HEK293 (cell line): ENCODE measurements around the gene IGDCC3.
A peak's percentile ranks its signal among the peaks of the same experiment; 100 is the strongest.

ENCODE experiments used
- BCL11B ChIP-seq: fragments of 450-650 bp; formaldehyde crosslinking; IDR thresholded peaks from 2 replicates; pipeline ENCODE4 v1.5.1; 2016; ENCODE audit warnings: low read depth, missing biosample characterization, missing genetic modification characterization
- KLF1 ChIP-seq: fragments of 450-650 bp; formaldehyde crosslinking; IDR thresholded peaks from 2 replicates; pipeline ENCODE4 v1.5.1; 2016; ENCODE audit warnings: missing biosample characterization, missing genetic modification characterization
- KLF17 ChIP-seq: fragments of 450-650 bp; formaldehyde crosslinking; IDR thresholded peaks from 2 replicates; pipeline ENCODE4 v1.5.1; 2016; ENCODE audit warnings: missing biosample characterization, missing genetic modification characterization
- KLF8 ChIP-seq: fragments of 450-650 bp; formaldehyde crosslinking; IDR thresholded peaks from 2 replicates; pipeline ENCODE4 v1.5.1; 2016; ENCODE audit warnings: missing biosample characterization, missing genetic modification characterization
- KLF9 ChIP-seq: fragments of 450-650 bp; formaldehyde crosslinking; IDR thresholded peaks from 2 replicates; pipeline ENCODE4 v1.5.1; 2016; ENCODE audit warnings: missing biosample characterization, missing genetic modification characterization, low read depth
- PATZ1 ChIP-seq: fragments of 450-650 bp; formaldehyde crosslinking; IDR thresholded peaks from 2 replicates; pipeline ENCODE4 v1.5.1; 2016; ENCODE audit warnings: missing biosample characterization, missing genetic modification characterization
- SP3 ChIP-seq: fragments of 450-650 bp; formaldehyde crosslinking; IDR thresholded peaks from 2 replicates; pipeline ENCODE4 v1.5.1; 2016; ENCODE audit warnings: missing biosample characterization, missing genetic modification characterization
- TRIM28 ChIP-seq: IDR thresholded peaks from 2 replicates; pipeline ENCODE4 v1.6.1; 2011; ENCODE audit warnings: low read length, control low read depth, borderline replicate concordance
- TSHZ1 ChIP-seq: fragments of 450-650 bp; formaldehyde crosslinking; IDR thresholded peaks from 2 replicates; pipeline ENCODE4 v1.5.1; 2016; ENCODE audit warnings: missing biosample characterization, missing genetic modification characterization, borderline replicate concordance
- WT1 ChIP-seq: fragments of 450-650 bp; formaldehyde crosslinking; IDR thresholded peaks from 2 replicates; pipeline ENCODE4 v1.5.1; 2016; ENCODE audit warnings: missing biosample characterization, missing genetic modification characterization
- ZBTB21 ChIP-seq: fragments of 450-650 bp; formaldehyde crosslinking; IDR thresholded peaks from 2 replicates; pipeline ENCODE4 v1.5.1; 2017; ENCODE audit warnings: missing biosample characterization, missing genetic modification characterization
- ZFP3 ChIP-seq: fragments of 450-650 bp; formaldehyde crosslinking; IDR thresholded peaks from 2 replicates; pipeline ENCODE4 v1.5.1; 2016; ENCODE audit warnings: low read depth, missing biosample characterization, missing genetic modification characterization
- ZIC2 ChIP-seq: fragments of 450-650 bp; formaldehyde crosslinking; IDR thresholded peaks from 2 replicates; pipeline ENCODE4 v1.5.1; 2016; ENCODE audit warnings: missing biosample characterization, missing genetic modification characterization
- ZNF112 ChIP-seq: fragments of 450-650 bp; formaldehyde crosslinking; IDR thresholded peaks from 2 replicates; pipeline ENCODE4 v1.5.0; 2017; ENCODE audit warnings: missing biosample characterization, missing genetic modification characterization
- ZNF133 ChIP-seq: fragments of 450-650 bp; formaldehyde crosslinking; IDR thresholded peaks from 2 replicates; pipeline ENCODE4 v1.5.1; 2016; ENCODE audit warnings: missing biosample characterization, missing genetic modification characterization
- ZNF138 ChIP-seq: fragments of 450-650 bp; formaldehyde crosslinking; IDR thresholded peaks from 2 replicates; pipeline ENCODE4 v1.5.1; 2016; ENCODE audit warnings: missing biosample characterization, missing genetic modification characterization, borderline replicate concordance
- ZNF146 ChIP-seq: fragments of 450-650 bp; formaldehyde crosslinking; IDR thresholded peaks from 2 replicates; pipeline ENCODE4 v1.5.1; 2016; ENCODE audit warnings: missing biosample characterization, missing genetic modification characterization
- ZNF157 ChIP-seq: fragments of 450-650 bp; formaldehyde crosslinking; IDR thresholded peaks from 2 replicates; pipeline ENCODE4 v1.5.1; 2016; ENCODE audit warnings: missing biosample characterization, missing genetic modification characterization
- ZNF174 ChIP-seq: fragments of 450-650 bp; formaldehyde crosslinking; IDR thresholded peaks from 2 replicates; pipeline ENCODE4 v1.5.0; 2017; ENCODE audit warnings: missing biosample characterization, mild to moderate bottlenecking, missing genetic modification characterization
- ZNF202 ChIP-seq: fragments of 450-650 bp; formaldehyde crosslinking; IDR thresholded peaks from 2 replicates; pipeline ENCODE4 v1.5.1; 2016; ENCODE audit warnings: missing biosample characterization, missing genetic modification characterization, borderline replicate concordance
- ZNF350 ChIP-seq: fragments of 450-650 bp; formaldehyde crosslinking; IDR thresholded peaks from 2 replicates; pipeline ENCODE4 v1.5.0; 2017; ENCODE audit warnings: missing biosample characterization, mild to moderate bottlenecking, missing genetic modification characterization
- ZNF362 ChIP-seq: fragments of 450-650 bp; formaldehyde crosslinking; IDR thresholded peaks from 2 replicates; pipeline ENCODE4 v1.5.1; 2016; ENCODE audit warnings: missing biosample characterization, missing genetic modification characterization
- ZNF404 ChIP-seq: fragments of 450-650 bp; formaldehyde crosslinking; IDR thresholded peaks from 2 replicates; pipeline ENCODE4 v1.5.1; 2017; ENCODE audit warnings: missing biosample characterization, missing genetic modification characterization
- ZNF416 ChIP-seq: fragments of 450-650 bp; formaldehyde crosslinking; IDR thresholded peaks from 2 replicates; pipeline ENCODE4 v1.5.1; 2016; ENCODE audit warnings: missing biosample characterization, missing genetic modification characterization
- ZNF571 ChIP-seq: fragments of 450-650 bp; formaldehyde crosslinking; IDR thresholded peaks from 2 replicates; pipeline ENCODE4 v1.5.0; 2017; ENCODE audit warnings: missing biosample characterization, missing genetic modification characterization
- ZNF621 ChIP-seq: fragments of 450-650 bp; formaldehyde crosslinking; IDR thresholded peaks from 2 replicates; pipeline ENCODE4 v1.5.1; 2017; ENCODE audit warnings: missing biosample characterization, missing genetic modification characterization
- ZNF623 ChIP-seq: fragments of 450-650 bp; formaldehyde crosslinking; IDR thresholded peaks from 2 replicates; pipeline ENCODE4 v1.5.1; 2016; ENCODE audit warnings: missing biosample characterization, missing genetic modification characterization
- ZNF677 ChIP-seq: fragments of 450-650 bp; IDR thresholded peaks from 2 replicates; pipeline ENCODE4 v1.5.0; 2018; ENCODE audit warnings: missing biosample characterization, mild to moderate bottlenecking, missing genetic modification characterization, moderate library complexity
- ZNF830 ChIP-seq: fragments of 450-650 bp; IDR thresholded peaks from 2 replicates; pipeline ENCODE4 v1.5.0; 2018; ENCODE audit warnings: missing biosample characterization, missing genetic modification characterization, low read depth, mild to moderate bottlenecking, moderate library complexity
- TF ChIP-seq, protein P1 (sequence below): IDR thresholded peaks from 2 replicates; pipeline ENCODE4 v1.6.1; 2011; ENCODE audit warnings: mild to moderate bottlenecking, low read depth, low read length, borderline replicate concordance
- TF ChIP-seq, protein P2 (sequence below): fragments of 450-650 bp; formaldehyde crosslinking; IDR thresholded peaks from 2 replicates; pipeline ENCODE4 v1.5.1; 2016; ENCODE audit warnings: missing biosample characterization, missing genetic modification characterization, low read depth

Gene IGDCC3

GRCh38 chr15:65416845-65417416 lies 39.1 kb upstream of the IGDCC3 start (continued):
- no peak for TF ChIP-seq ZNF174 (tag by site-specific recombination)
- no peak for TF ChIP-seq ZNF404 (tag by site-specific recombination)
- TF ChIP-seq KLF1 (tag by site-specific recombination) = peak; percentile 42; the same call in 1 of the 2 replicates
- TF ChIP-seq ZNF157 (tag by site-specific recombination) = no peak
- peak; percentile 77 for TF ChIP-seq ZIC2
- no peak for TF ChIP-seq KLF9 (tag by site-specific recombination)
- no peak for TF ChIP-seq TRIM28
- TF ChIP-seq, protein P1, sequence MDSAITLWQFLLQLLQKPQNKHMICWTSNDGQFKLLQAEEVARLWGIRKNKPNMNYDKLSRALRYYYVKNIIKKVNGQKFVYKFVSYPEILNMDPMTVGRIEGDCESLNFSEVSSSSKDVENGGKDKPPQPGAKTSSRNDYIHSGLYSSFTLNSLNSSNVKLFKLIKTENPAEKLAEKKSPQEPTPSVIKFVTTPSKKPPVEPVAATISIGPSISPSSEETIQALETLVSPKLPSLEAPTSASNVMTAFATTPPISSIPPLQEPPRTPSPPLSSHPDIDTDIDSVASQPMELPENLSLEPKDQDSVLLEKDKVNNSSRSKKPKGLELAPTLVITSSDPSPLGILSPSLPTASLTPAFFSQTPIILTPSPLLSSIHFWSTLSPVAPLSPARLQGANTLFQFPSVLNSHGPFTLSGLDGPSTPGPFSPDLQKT = no peak
- TF ChIP-seq ZFP3 (tag by site-specific recombination) = no peak
- no peak for TF ChIP-seq ZNF677 (tag by site-specific recombination)
- TF ChIP-seq, protein P2, sequence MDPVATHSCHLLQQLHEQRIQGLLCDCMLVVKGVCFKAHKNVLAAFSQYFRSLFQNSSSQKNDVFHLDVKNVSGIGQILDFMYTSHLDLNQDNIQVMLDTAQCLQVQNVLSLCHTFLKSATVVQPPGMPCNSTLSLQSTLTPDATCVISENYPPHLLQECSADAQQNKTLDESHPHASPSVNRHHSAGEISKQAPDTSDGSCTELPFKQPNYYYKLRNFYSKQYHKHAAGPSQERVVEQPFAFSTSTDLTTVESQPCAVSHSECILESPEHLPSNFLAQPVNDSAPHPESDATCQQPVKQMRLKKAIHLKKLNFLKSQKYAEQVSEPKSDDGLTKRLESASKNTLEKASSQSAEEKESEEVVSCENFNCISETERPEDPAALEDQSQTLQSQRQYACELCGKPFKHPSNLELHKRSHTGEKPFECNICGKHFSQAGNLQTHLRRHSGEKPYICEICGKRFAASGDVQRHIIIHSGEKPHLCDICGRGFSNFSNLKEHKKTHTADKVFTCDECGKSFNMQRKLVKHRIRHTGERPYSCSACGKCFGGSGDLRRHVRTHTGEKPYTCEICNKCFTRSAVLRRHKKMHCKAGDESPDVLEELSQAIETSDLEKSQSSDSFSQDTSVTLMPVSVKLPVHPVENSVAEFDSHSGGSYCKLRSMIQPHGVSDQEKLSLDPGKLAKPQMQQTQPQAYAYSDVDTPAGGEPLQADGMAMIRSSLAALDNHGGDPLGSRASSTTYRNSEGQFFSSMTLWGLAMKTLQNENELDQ (tag by site-specific recombination) = no peak
- no peak for TF ChIP-seq ZNF623 (tag by site-specific recombination)
- no peak for TF ChIP-seq ZNF571
- no peak for TF ChIP-seq ZNF830
- TF ChIP-seq ZNF133 (tag by site-specific recombination) = no peak
- TF ChIP-seq ZNF146 (tag by site-specific recombination) = no peak
- TF ChIP-seq ZNF362 (tag by site-specific recombination) = no peak
- no peak for TF ChIP-seq ZNF416 (tag by site-specific recombination)
- no peak for TF ChIP-seq ZBTB21
- TF ChIP-seq ZNF138 (tag by site-specific recombination) = no peak
- TF ChIP-seq BCL11B (tag by site-specific recombination) = no peak
- no peak; the same call in 1 of the 2 replicates for TF ChIP-seq SP3 (tag by site-specific recombination)
- no peak for TF ChIP-seq TSHZ1 (tag by site-specific recombination)
- 0 out of 2 replicates have a peak, but pooled peaks have one; percentile 16 for TF ChIP-seq KLF8 (tag by site-specific recombination)
- peak; percentile 88 for TF ChIP-seq WT1 (tag by site-specific recombination)
- TF ChIP-seq ZNF621 = no peak
- peak; percentile 82 for TF ChIP-seq KLF17 (tag by site-specific recombination)
- TF ChIP-seq ZNF112 (tag by site-specific recombination) = no peak
- 0 out of 2 replicates have a peak, but pooled peaks have one; percentile 58 for TF ChIP-seq PATZ1 (tag by site-specific recombination)
- no peak for TF ChIP-seq ZNF202 (tag by site-specific recombination)
- no peak for TF ChIP-seq ZNF350 (tag by site-specific recombination)
